ENCODE measurements around the gene ZNF492. TPM values are rescaled to one million over a fixed set of nuclear protein-coding genes. Genes with fewer than 3 reads are reported as not detected.

The ZNF492 gene
- total RNA-seq, 4 donors from 2014 or later = under 0.01 to 0.78 (median 0.32) TPM

- TF ChIP-seq CTCF (IDR thresholded peaks at IDR 0.05) (no peak), POLR2A (IDR thresholded peaks at IDR 0.05) (no peak), EP300 (IDR thresholded peaks at IDR 0.05) (no peak)
- DNase-seq (ENCODE audit: low spot score in 2 of 2) = no peak
- peaks cover 0 to 3% of the 10 kb centered on the region in 2 donors for H3K27me3 ChIP-seq
- WGBS, 2 donors = 76 to 84% methylated on average over 3 of the region's 3 CpGs
- no peak overlapping the region for H3K4me3 ChIP-seq
- H3K27ac ChIP-seq = peak overlapping the region; percentile 40 to 85 (median 61)
- no peaks in the 10 kb centered on the region for H3K36me3 ChIP-seq
- peaks cover 0 to 40% (median 0%) of the 10 kb centered on the region in 4 donors for H3K9me3 ChIP-seq
- H3K4me1 ChIP-seq = peaks cover 0 to 36% (median 0%) of the 10 kb centered on the region in 4 donors
These were observed 14.2 kb upstream of the ZNF492 start for GRCh38 chr19:22619932-22620331.

GRCh38 chr19:22620401-22620800 lies 13.7 kb upstream of the ZNF492 start:
- WGBS, 2 donors = 92 to 93% methylated on average over 5 to 6 of the region's 6 CpGs
- DNase-seq (ENCODE audit: low spot score in 2 of 2) = no peak
- H3K27me3 ChIP-seq = peaks cover 0 to 3% of the 10 kb centered on the region in 2 donors

GRCh38 chr19:22620912-22621311 lies 13.2 kb upstream of the ZNF492 start:
- WGBS, 2 donors = 89 to 95% methylated on average over 1 of the region's 1 CpG
- H3K4me1 ChIP-seq = peaks cover 0 to 36% (median 0%) of the 10 kb centered on the region in 4 donors
- TF ChIP-seq POLR2A (IDR thresholded peaks at IDR 0.05) = no peak
- no peak for TF ChIP-seq EP300 (IDR thresholded peaks at IDR 0.05)
- TF ChIP-seq CTCF (IDR thresholded peaks at IDR 0.05) = no peak
- H3K9me3 ChIP-seq = peaks cover 0 to 40% (median 0%) of the 10 kb centered on the region in 4 donors
- peak overlapping the region in 2 of 4 donors; percentile 33 to 85 for H3K27ac ChIP-seq
- H3K4me3 ChIP-seq = no peak overlapping the region
- DNase-seq (ENCODE audit: low spot score in 2 of 2) = no peak
- H3K36me3 ChIP-seq = no peaks in the 10 kb centered on the region
- H3K27me3 ChIP-seq = peaks cover 0 to 3% of the 10 kb centered on the region in 2 donors

More at GRCh38 chr19:22620401-22620800, 13.7 kb upstream of the ZNF492 start:
- TF ChIP-seq CTCF (IDR thresholded peaks at IDR 0.05) (no peak), EP300 (IDR thresholded peaks at IDR 0.05) (no peak)
- H3K27ac ChIP-seq = peak overlapping the region; percentile 40 to 85 (median 61)
- H3K4me3 ChIP-seq = no peak overlapping the region
- H3K9me3 ChIP-seq = peaks cover 0 to 40% (median 0%) of the 10 kb centered on the region in 4 donors
- H3K4me1 ChIP-seq = peaks cover 0 to 36% (median 0%) of the 10 kb centered on the region in 4 donors
- H3K36me3 ChIP-seq = no peaks in the 10 kb centered on the region

- DNase-seq (ENCODE audit: low spot score in 2 of 2) = no peak
- Histone ChIP-seq H3K27ac (peak overlapping the region in 2 of 4 donors; percentile 33 to 85), H3K9me3 (peaks cover 0 to 31% (median 0%) of the 10 kb centered on the region in 4 donors), H3K27me3 (peaks cover 0 to 3% of the 10 kb centered on the region in 2 donors), H3K4me1 (peaks cover 0 to 36% (median 0%) of the 10 kb centered on the region in 4 donors), H3K4me3 (no peak overlapping the region), H3K36me3 (no peaks in the 10 kb centered on the region)
- TF ChIP-seq EP300 (IDR thresholded peaks at IDR 0.05) (no peak), POLR2A (IDR thresholded peaks at IDR 0.05) (no peak), CTCF (IDR thresholded peaks at IDR 0.05) (no peak)
- WGBS, 2 donors = 68 to 73% methylated on average over 1 of the region's 1 CpG
These were observed 12.1 kb upstream of the ZNF492 start for GRCh38 chr19:22622020-22622419.

GRCh38 chr19:22622901-22623840 lies 11.0 kb upstream of the ZNF492 start:
- Histone ChIP-seq H3K4me1 (peaks cover 0 to 27% (median 0%) of the 10 kb centered on the region in 4 donors), H3K27me3 (peaks cover 0 to 3% of the 10 kb centered on the region in 2 donors), H3K9me3 (peaks cover 0 to 19% (median 0%) of the 10 kb centered on the region in 4 donors), H3K4me3 (peak overlapping the region in 2 of 4 donors; percentile 14 to 41), H3K36me3 (no peaks in the 10 kb centered on the region), H3K27ac (peak overlapping the region; percentile 46 to 85 (median 64))
- TF ChIP-seq POLR2A (IDR thresholded peaks at IDR 0.05) (no peak), CTCF (IDR thresholded peaks at IDR 0.05) (peak in 2 of 5 experiments; percentile 15 to 32), EP300 (IDR thresholded peaks at IDR 0.05) (peak in 1 of 2 donors; percentile 35)
- peak in 1 of 2 donors; percentile 43 for DNase-seq (ENCODE audit: low spot score in 2 of 2)
- 10 to 12% methylated on average over 25 to 37 of the region's 71 CpGs for WGBS, 2 donors
